ENCODE results near the gene DRD4.

The DRD4 gene

GRCh38 chr11:611001-611996 is 25.8 kb upstream of the DRD4 start:
- peak; percentile 52 for DNase-seq

GRCh38 chr11:612201-612960 is 24.7 kb upstream of the DRD4 start:
- peak; percentile 37 for DNase-seq

DNA sequence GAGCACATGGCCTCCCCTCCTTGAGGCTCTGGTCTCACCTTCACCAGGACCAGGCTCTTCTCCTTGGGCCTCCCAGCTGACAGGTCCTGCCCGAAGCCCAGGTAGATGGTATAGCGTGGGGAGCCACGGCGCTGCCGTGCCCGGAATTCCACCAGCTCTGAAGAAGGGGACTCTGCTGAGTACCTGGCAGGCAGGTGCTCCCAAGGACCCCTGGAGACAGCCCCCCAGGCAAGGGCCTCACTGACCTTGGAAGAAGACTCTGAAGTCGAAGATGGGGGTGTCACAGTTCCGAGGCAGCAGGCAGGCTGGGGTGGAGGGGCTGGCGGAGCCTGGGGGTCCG is 24.1 kb upstream of the DRD4 start:
- no peak for DNase-seq

- peak; percentile 71 for DNase-seq
Measured at GRCh38 chr11:613369-613968, 23.6 kb upstream of the DRD4 start.

DNA sequence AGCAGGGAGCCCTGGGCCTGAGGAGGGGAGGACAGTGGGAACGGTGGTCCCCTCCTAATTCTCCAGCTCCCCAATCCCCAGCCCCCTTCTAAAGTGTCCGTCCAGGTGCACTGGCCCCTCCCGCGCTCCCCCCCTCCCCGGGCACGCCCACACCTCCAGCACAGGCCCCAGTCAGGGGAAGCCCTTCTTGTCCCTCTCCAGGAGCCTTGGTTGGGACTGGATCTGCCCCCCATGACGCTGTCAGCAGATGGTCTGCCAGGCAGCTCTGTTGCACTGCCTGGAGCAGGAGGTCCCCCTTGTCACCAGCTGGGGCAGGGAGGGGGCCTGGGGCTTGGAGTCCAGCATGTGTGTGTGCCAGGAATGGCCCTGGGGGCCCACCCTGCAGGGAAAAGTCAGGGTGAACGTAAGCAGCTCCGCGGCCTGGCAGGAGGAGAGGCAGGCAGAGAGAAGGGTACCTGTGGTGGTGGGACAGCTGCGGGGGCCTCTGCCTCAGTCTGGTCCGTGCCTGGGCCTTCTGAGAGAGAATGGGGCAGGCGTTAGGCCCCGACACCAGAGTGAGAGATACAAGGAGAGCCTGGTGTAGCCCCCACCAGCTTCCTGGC is 22.9 kb upstream of the DRD4 start:
- peak; percentile 32 for DNase-seq

DNA sequence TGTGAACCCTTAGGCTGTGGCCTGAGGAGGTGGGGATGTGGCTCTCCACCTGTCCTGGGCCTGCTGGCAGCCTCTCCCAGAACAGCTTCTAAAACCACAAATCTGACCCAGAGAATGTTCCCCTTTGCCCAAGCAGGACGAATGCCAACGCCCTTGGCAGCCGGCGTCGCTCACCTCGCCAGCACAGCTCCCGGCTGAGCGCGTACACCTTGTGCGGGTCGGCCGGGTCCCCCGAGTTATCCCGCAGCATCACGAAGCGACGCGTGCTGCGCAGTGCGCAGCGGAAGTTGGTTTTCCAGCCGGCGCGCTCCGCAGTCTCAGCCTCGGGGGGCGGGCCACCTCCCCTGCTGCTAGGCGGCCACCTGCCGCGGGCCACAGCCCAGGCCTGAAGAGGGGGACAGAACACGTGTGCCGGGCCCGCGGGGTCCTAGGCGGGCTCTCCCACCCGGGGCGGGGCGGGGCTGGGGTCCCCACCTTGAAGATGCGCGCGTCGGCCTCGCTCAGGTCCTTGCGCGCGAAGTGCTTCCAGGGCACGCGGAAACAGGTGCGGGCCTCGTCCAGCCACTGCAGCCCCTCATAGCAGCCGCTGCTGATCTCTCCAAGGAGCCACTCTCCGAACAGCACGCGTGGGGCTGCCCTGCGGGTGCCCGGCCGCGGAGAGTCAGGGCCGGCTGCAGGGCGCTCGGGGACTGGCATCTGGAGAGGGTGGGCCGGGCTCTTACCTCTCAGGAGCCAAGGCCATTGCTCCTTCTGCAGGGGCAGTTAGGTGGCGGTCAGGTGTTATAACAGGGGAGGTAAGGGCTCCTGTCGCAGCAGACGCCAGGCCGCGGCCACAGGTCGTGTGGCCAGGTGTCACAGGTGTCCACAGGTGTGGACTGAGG is 22.2 kb upstream of the DRD4 start:
- DNase-seq, result peak; percentile 29

GRCh38 chr11:615504-616319 is 21.4 kb upstream of the DRD4 start, which contains the start of gene IRF7:
Gene IRF7, minus strand, starts transcription at chr11:615950. Its CDS starts 586 bp downstream, at chr11:615364.
- peak; percentile 89 for DNase-seq

- no peak for DNase-seq
Measured at GRCh38 chr11:616320-617198, 20.5 kb upstream of the DRD4 start.

- DNase-seq, result no peak
Measured at GRCh38 chr11:617199-617911, 19.7 kb upstream of the DRD4 start.

- no peak for DNase-seq
Measured at GRCh38 chr11:617912-618682, 19.0 kb upstream of the DRD4 start.

DNA sequence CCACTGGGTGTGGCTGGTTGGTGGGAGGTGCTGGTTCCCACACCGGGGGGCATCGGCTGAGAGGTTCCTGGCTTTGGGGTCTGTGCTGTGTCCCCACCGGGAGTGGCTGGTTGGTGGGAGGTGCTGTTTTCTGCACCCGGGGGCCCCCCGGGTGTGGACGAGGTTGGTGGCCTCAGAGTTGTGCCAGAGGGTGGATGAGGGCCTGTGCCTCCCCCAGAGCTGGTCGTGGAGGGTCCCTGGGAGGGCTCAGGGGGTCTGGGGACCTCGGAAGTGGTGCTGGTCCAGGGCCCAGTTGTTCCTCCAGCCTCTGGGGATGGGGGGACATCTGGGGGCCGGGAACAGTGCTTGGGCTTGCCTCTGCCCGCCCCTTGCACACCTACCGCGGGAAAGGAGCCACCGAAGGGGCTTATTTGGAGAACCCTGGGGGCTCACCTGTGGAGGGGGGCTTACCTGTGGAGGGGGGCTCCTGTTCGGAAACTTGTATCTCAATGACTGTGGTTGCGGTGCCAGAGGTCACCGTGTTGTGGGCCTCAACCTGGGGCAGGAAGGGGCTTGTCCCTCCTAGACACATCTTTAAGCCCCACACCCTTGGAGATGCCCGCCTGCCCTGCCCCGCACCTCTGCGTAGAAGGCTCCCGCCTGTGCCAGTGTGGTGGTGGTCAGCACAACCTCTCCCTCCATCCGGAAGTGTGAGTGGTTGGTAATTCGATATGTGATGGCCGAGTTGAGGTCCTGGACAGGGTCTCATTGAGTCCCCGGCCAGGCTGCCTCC is 18.0 kb upstream of the DRD4 start:
- DNase-seq, result no peak

DNA sequence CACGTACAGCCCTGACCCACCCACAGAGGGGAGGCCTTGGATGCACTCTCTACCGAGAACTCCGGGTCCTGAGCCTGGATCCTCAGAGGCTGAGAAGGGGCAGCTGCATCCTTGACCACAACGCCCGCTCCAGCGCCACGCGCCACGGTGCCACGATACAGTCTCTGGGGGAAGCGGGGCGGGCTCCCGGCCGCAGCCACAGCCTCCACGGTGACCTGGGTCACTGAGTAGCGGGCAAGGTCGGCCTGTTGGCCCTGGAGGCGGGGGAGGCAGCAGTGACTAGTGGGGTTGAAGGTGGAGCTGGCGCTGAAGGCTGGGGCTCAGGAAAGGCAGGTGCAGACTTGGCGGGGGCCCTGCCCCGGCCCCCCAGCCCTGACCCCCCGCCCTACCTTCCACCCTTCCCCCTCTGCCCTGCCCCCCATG is 17.4 kb upstream of the DRD4 start:
- DNase-seq, result no peak

DNA sequence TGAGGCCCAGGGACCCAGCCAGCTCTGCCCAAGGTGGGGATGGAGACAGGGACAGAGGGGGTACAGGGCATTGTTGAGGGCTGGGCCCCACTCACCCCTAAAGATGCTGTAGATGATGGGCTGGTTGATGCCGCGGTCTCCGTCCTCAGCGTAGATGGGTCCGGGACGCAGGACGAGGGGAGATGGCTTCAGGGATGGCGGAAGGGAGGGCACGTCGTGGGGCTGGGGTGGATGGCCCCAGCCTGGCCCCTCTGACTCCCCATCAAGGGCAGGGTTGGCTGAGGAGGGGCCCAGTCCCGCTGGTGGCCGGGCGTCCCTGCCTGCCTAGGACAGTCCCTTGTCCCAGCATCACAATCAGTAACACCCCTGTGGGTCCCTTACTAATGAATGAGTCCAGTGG is 16.9 kb upstream of the DRD4 start:
- no peak for DNase-seq

- no peak for DNase-seq
Measured at GRCh38 chr11:620935-621814, 15.9 kb upstream of the DRD4 start.

GRCh38 chr11:621838-622237 is 15.2 kb upstream of the DRD4 start:
- no peak for DNase-seq

DNA sequence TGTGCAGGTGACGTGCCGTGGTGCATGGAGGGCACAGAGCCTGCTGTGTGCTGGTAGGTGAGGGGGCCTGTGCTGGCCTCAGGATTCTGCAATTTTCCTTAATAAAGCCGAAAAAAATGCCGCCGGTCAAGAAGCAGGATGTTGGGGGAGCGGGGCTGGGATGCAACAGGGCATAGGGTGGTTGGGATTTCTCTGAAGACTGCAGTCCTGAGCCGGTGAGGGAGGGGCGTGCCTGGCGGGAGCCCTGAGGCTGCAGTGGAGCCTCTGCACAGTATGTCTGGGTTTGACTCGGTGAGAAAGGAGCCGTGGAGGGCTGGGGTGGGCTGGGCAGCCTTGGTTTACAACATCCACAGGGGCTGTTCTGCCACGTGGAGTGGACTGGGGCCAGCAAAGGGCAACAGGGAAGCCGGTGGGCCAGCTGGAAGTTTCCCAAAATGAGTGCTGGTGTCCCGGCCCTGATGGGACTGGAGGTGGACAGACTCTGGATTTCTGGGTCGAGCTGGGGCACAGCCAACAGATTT is 13.7 kb upstream of the DRD4 start:
- no peak for DNase-seq

All from activated CD4-positive, alpha-beta T cell treated with anti-CD3 and anti-CD28 coated beads for 1 hour (primary cell).